Endothelial cell of umbilical vein (primary cell): Measurements from ENCODE around the gene TPO. TPM values are rescaled to one million over a fixed set of nuclear protein-coding genes. Genes with fewer than 3 reads are reported as not detected.

Source experiments
- BruUV-seq: library from RNA; stranded (reverse); fragments of 400-500 nt; replicated peaks from 2 replicates; lab custom pipeline; 2021; lab: Mats Ljungman, UMichigan
- CTCF ChIA-PET: fragments of 300-600, 350-600 bp; sonication (Branson Sonifier 250); formaldehyde crosslinking; loops from one replicate; lab custom pipeline; 2021; ENCODE audit warnings: antibody characterized with exemption, inconsistent platforms; lab: Charles Lee
- POLR2A ChIA-PET: fragments of 300-600, 350-600 bp; sonication (Branson Sonifier 250); formaldehyde crosslinking; loops from one replicate; lab custom pipeline; 2021; ENCODE audit warnings: antibody characterized with exemption, inconsistent platforms; lab: Charles Lee
- DNase-seq: peaks from one replicate; pipeline ENCODE4 v3.0.0-alpha.2; 2011; ENCODE audit warnings: low read depth, low spot score
- FAIRE-seq: peaks from 2 replicates; lab custom pipeline; 2011; peaks lifted over from hg19 to GRCh38; lab: Jason Lieb, UNC
- H2AFZ ChIP-seq: 2 replicates; pipeline ENCODE4 v1.6.0; 2012; ENCODE audit warnings: low read depth, low read length, control low read depth, inconsistent platforms
- H3K27ac ChIP-seq: 2 replicates; pipeline ENCODE4 v1.5.1; 2011; ENCODE audit warnings: low read depth, mild to moderate bottlenecking, control low read depth, low read length, moderate library complexity; ENCODE audit not compliant: insufficient read depth
- H3K27me3 ChIP-seq, 2 experiments: 2 replicates each; pipeline versions ENCODE4 v1.6.0 to v1.6.1; 2011; ENCODE audit warnings: low read length in 2 of 2, mixed read lengths in 1 of 2; ENCODE audit not compliant: control insufficient read depth in 2 of 2, insufficient read depth in 2 of 2
- H3K36me3 ChIP-seq, 2 experiments: 2 replicates in 1 of 2; 3 replicates in 1 of 2; pipeline ENCODE4 v1.5.1; 2011; ENCODE audit warnings: low read length in 2 of 2, mild to moderate bottlenecking in 1 of 2, moderate library complexity in 1 of 2; ENCODE audit not compliant: control insufficient read depth in 2 of 2, insufficient read depth in 2 of 2; ENCODE audit errors: extremely low read depth in 1 of 2
- H3K4me1 ChIP-seq: 3 replicates; pipeline ENCODE4 v1.5.1; 2011; ENCODE audit warnings: mild to moderate bottlenecking, low read length; ENCODE audit not compliant: control insufficient read depth, insufficient read depth; ENCODE audit errors: extremely low read depth
- H3K4me2 ChIP-seq: 2 replicates; pipeline ENCODE4 v1.6.1; 2011; ENCODE audit warnings: low read length, control low read depth, mixed read lengths; ENCODE audit not compliant: insufficient read depth
- H3K4me3 ChIP-seq, 3 experiments: fragments of 200-600 bp in 1 of 3; sonication (generic), shearing (Covaris generic) in 1 of 3; replicated peaks in 1 of 3; 2 replicates each; pipeline ENCODE4 v1.5.1; 2011 to 2016; ENCODE audit warnings: control low read depth in 3 of 3, low read length in 3 of 3, mild to moderate bottlenecking in 2 of 3, inconsistent platforms in 1 of 3, low read depth in 1 of 3, moderate library complexity in 1 of 3; ENCODE audit not compliant: insufficient read depth in 1 of 3
- H3K79me2 ChIP-seq: 2 replicates; pipeline ENCODE4 v1.6.0; 2012; ENCODE audit warnings: low read length, inconsistent platforms; ENCODE audit not compliant: control insufficient read depth, insufficient read depth
- H3K9ac ChIP-seq: replicated peaks from 2 replicates; pipeline ENCODE3; 2011; ENCODE audit warnings: low read length, control low read depth; ENCODE audit not compliant: insufficient read depth; ENCODE audit errors: extremely low read depth
- H3K9me1 ChIP-seq: replicated peaks from 3 replicates; pipeline ENCODE4 v1.6.0; 2011; ENCODE audit warnings: mild to moderate bottlenecking, low read length; ENCODE audit not compliant: control insufficient read depth, insufficient read depth; ENCODE audit errors: extremely low read depth
- H3K9me3 ChIP-seq: replicated peaks from 2 replicates; pipeline ENCODE4 v1.5.1; 2012; ENCODE audit warnings: low read length, inconsistent platforms; ENCODE audit not compliant: control insufficient read depth, insufficient read depth
- H4K20me1 ChIP-seq: replicated peaks from 2 replicates; pipeline ENCODE3; 2011; ENCODE audit warnings: mild to moderate bottlenecking, low read length; ENCODE audit not compliant: control insufficient read depth, insufficient read depth; ENCODE audit errors: extremely low read depth
- EZH2 ChIP-seq: IDR thresholded peaks from 2 replicates; pipeline ENCODE4 v1.6.1; 2012; ENCODE audit warnings: borderline replicate concordance, low read depth, mild to moderate bottlenecking, moderate library complexity, low read length, inconsistent platforms; ENCODE audit not compliant: severe bottlenecking
- FOS ChIP-seq: IDR thresholded peaks from 2 replicates; pipeline ENCODE4 v1.6.1; 2011; ENCODE audit warnings: mild to moderate bottlenecking, low read length, moderate library complexity, borderline replicate concordance; ENCODE audit not compliant: insufficient read depth
- GATA2 ChIP-seq: IDR thresholded peaks from 2 replicates; pipeline ENCODE4 v1.7.0; 2011; ENCODE audit warnings: low read depth, mild to moderate bottlenecking, moderate library complexity, mixed read lengths, low read length; ENCODE audit not compliant: insufficient read length, insufficient read depth
- JUN ChIP-seq: IDR thresholded peaks from 2 replicates; pipeline ENCODE4 v1.6.1; 2011; ENCODE audit warnings: borderline replicate concordance, low read depth; ENCODE audit not compliant: insufficient read length, insufficient read depth
- MYC ChIP-seq: IDR thresholded peaks from one replicate; pipeline ENCODE4 v1.6.1; 2011; ENCODE audit warnings: mild to moderate bottlenecking, low read depth, low read length
- POLR2A ChIP-seq: IDR thresholded peaks from 2 replicates; pipeline ENCODE4 v1.6.1; 2012; ENCODE audit warnings: low read depth, mild to moderate bottlenecking, control low read depth, low read length
- POLR2AphosphoS5 ChIP-seq: IDR thresholded peaks from 2 replicates; pipeline ENCODE4 v1.6.1; 2012; ENCODE audit warnings: low read depth, mild to moderate bottlenecking, control low read depth, low read length, moderate library complexity; ENCODE audit not compliant: insufficient read depth
- dilution Hi-C: fragments of 300-500 bp; cut with MboI; formaldehyde crosslinking; loops from one replicate; pipeline ENCODE4 v1.15.0; 2019; ENCODE audit warnings: low sequenced_read_pairs; ENCODE audit not compliant: extremely low pct_ligation_motif_present
- intact Hi-C: fragments of 100-400 bp; cut with micrococcal nuclease; formaldehyde crosslinking; loops from one replicate; pipeline ENCODE4 v1.10.0; 2022
- polyA plus RNA-seq, 4 experiments: library from polyadenylated mRNA; depleted of rRNA in 3 of 4; stranded (reverse) in 3 of 4; unstranded in 1 of 4; fragments of >200 nt; gene quantifications; 2 replicates each; pipeline versions ENCODE4 v1.2.1 to v1.2.3, GENCODE V29; 2011 to 2012; ENCODE audit warnings: missing spikeins in 1 of 4
- total RNA-seq: library from RNA; stranded (reverse); gene quantifications from 2 replicates; pipeline ENCODE4 v1.2.3, GENCODE V29; 2021
- TF ChIP-seq, protein P1 (sequence below), 2 donors: IDR thresholded peaks; 1 replicate in 1 of 2; 2 replicates in 1 of 2; pipeline ENCODE4 v1.5.1; 2011; ENCODE audit warnings: low read length in 2 of 2, mild to moderate bottlenecking in 2 of 2, moderate library complexity in 2 of 2, control low read depth in 1 of 2, inconsistent platforms in 1 of 2, low read depth in 1 of 2; ENCODE audit not compliant: insufficient read depth in 1 of 2; ENCODE audit errors: extremely low read depth in 1 of 2
- TF ChIP-seq, protein P2 (sequence below): IDR thresholded peaks from 2 replicates; pipeline ENCODE4 v1.6.1; 2011; ENCODE audit not compliant: insufficient read depth, insufficient read length

The TPO gene
- total and polyA plus RNA-seq, 2 donors (not counting 3 experiments of a cell fraction or from before 2014, with no cell fraction given), result not detected

DNA sequence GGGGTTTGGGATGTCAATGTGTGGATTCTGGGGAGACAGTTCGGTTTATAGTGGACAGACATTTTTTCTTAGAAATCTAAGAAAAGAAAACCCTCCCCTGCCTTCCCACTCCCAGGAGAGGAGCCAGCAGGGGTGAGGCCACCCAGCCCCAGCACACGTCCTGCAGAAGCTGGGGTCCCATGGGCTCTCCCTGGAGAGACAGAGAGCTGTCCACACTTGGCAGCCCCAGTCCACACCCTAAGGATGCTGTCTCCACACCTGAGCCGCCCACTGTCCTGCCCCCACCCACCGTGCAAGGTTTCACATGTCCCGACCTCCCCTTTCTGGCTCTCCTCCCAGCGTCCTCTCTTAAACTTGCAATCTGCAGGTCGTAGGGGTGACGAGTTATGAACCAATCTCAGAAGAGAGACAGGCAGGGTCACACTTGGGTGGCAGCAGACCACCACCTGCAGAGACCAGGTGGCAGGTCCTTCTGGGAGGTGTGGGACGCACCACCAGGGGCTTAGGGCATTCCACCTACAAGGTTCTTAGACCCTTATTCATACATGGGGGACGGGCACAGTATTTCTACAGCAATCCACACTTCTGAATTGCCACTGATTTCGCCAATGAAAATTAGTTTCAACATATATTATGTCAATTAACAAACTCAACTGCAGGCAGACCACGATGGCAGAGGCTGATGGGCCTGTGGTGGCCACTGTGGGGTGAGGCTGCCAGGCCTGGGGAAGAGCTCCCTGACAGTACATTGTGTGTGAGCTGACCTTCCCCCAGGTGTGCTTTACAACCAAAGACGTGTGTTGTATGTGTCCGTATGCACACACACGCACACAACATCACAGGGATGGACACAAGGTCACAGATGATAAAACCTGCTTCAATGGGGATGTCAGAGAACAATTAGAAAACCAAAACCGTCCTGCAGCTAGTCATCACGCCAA, 158.5 kb downstream of the TPO start:
- no peaks in the 10 kb centered on the region for H3K79me2 ChIP-seq
- H3K4me3 ChIP-seq, result no peak overlapping the region
- ChIA-PET CTCF (interaction anchor here (1.0 kb wide), 1 partner anchor 21 kb away, joined by 4 read pairs; no protein-coding TSS in a partner anchor), POLR2A (no interaction called here)
- DNase-seq (no peak), FAIRE-seq (no peak)
- no peak overlapping the region for H3K4me2 ChIP-seq
- no peaks in the 10 kb centered on the region for H3K9me3 ChIP-seq
- intact Hi-C loops, result no loop called here
- no TSS peak for BruUV-seq
- H3K27me3 ChIP-seq, result no peaks in the 10 kb centered on the region
- H2AFZ ChIP-seq, result no peak overlapping the region
- dilution Hi-C loops, result no loop called here
- no peaks in the 10 kb centered on the region for H4K20me1 ChIP-seq
- no peaks in the 10 kb centered on the region for H3K36me3 ChIP-seq
- no peak for TF ChIP-seq GATA2
- no peaks in the 10 kb centered on the region for H3K9me1 ChIP-seq
- H3K27ac ChIP-seq, result no peak overlapping the region
- H3K9ac ChIP-seq, result no peak overlapping the region
- H3K4me1 ChIP-seq, result no peaks in the 10 kb centered on the region

DNA sequence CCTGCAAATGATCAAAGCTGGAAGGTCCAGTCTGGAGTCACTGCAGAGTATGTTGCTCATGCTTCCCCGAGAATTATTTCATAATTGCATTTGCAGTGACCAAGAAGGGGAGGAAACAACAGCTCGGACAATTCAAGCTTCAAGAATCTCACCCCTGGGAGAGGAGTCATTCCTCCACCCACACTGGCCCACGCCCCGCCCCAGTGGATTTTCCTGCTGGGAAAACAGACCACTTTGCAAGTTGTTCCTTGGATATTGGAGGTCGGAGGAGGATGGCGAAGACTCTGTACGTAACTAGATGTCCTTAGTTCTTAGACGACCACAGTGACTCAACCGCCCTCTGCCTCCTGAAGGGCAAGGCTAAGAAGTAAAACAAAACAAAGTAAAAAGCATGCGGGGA, 159.4 kb downstream of the TPO start:
- TF ChIP-seq GATA2, result no peak
- TF ChIP-seq FOS, result no peak
- TF ChIP-seq MYC, result no peak
- TF ChIP-seq, protein P1, sequence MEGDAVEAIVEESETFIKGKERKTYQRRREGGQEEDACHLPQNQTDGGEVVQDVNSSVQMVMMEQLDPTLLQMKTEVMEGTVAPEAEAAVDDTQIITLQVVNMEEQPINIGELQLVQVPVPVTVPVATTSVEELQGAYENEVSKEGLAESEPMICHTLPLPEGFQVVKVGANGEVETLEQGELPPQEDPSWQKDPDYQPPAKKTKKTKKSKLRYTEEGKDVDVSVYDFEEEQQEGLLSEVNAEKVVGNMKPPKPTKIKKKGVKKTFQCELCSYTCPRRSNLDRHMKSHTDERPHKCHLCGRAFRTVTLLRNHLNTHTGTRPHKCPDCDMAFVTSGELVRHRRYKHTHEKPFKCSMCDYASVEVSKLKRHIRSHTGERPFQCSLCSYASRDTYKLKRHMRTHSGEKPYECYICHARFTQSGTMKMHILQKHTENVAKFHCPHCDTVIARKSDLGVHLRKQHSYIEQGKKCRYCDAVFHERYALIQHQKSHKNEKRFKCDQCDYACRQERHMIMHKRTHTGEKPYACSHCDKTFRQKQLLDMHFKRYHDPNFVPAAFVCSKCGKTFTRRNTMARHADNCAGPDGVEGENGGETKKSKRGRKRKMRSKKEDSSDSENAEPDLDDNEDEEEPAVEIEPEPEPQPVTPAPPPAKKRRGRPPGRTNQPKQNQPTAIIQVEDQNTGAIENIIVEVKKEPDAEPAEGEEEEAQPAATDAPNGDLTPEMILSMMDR (IDR thresholded peaks at IDR 0.05; ENCODE audit: extremely low read depth in 1 of 2, insufficient read depth in 1 of 2, low read depth in 1 of 2, low read length in 2 of 2), result no peak
- TF ChIP-seq, protein P2, sequence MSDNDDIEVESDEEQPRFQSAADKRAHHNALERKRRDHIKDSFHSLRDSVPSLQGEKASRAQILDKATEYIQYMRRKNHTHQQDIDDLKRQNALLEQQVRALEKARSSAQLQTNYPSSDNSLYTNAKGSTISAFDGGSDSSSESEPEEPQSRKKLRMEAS, result no peak
- TF ChIP-seq POLR2A, result no peak
- no peak for TF ChIP-seq EZH2
- TF ChIP-seq POLR2AphosphoS5, result no peak
- no peak for TF ChIP-seq JUN
- intact Hi-C loops, result no loop called here
- Histone ChIP-seq H3K27me3 (no peaks in the 10 kb centered on the region), H3K4me3 (no peak overlapping the region), H3K79me2 (no peaks in the 10 kb centered on the region), H3K27ac (no peak overlapping the region), H3K9me3 (no peaks in the 10 kb centered on the region), H3K36me3 (no peaks in the 10 kb centered on the region), H2AFZ (no peak overlapping the region), H3K4me2 (no peak overlapping the region), H4K20me1 (no peaks in the 10 kb centered on the region), H3K9ac (no peak overlapping the region), H3K9me1 (no peaks in the 10 kb centered on the region), H3K4me1 (no peaks in the 10 kb centered on the region)
- ChIA-PET CTCF (interaction anchor here (1.0 kb wide), 1 partner anchor 22 kb away, joined by 4 read pairs; no protein-coding TSS in a partner anchor), POLR2A (no interaction called here)
- FAIRE-seq, result no peak
- BruUV-seq, result no TSS peak
- DNase-seq, result no peak
- dilution Hi-C loops, result no loop called here
